Astrocyte of the hippocampus (primary cell): ENCODE data around the gene ERICH4.
"Not testable (repeated sequence)": the region's sequence is repeated elsewhere in the genome, so short reads cannot be mapped to it uniquely, and the experiment has no call there.

Experiments
- DNase-seq: peaks from one replicate; pipeline ENCODE4 v3.0.0; 2011; ENCODE audit warnings: low read depth, low spot score

ERICH4 gene

GRCh38 chr19:41478875-41479756, 36.2 kb downstream of the ERICH4 start:
- no peak for DNase-seq

- DNase-seq, result no peak
Measured at GRCh38 chr19:41479757-41480191, 36.8 kb downstream of the ERICH4 start.

- DNase-seq, result no peak
Measured at GRCh38 chr19:41480336-41480735, 37.4 kb downstream of the ERICH4 start.

GRCh38 chr19:41484822-41485221, 41.9 kb downstream of the ERICH4 start:
- DNase-seq, result no peak

GRCh38 chr19:41486953-41487352, 44.0 kb downstream of the ERICH4 start:
- DNase-seq, result not testable (repeated sequence)

GRCh38 chr19:41492843-41493242, 49.9 kb downstream of the ERICH4 start:
- DNase-seq, result no peak
